HG02885 (cell line): ENCODE results near the gene WHAMM.
"Not testable (repeated sequence)": the region's sequence is repeated elsewhere in the genome, so short reads cannot be mapped to it uniquely, and the experiment has no call there.

Experiments used
- ATAC-seq: cut with Tn5 transposase; IDR thresholded peaks from one replicate; pipeline ENCODE4 v1.9.1; 2021; ENCODE audit warnings: mild to moderate bottlenecking; ENCODE audit not compliant: unreplicated experiment, poor library complexity

Gene WHAMM

GRCh38 chr15:82799183-82799841 lies 10.1 kb upstream of the WHAMM start:
- ATAC-seq = no peak

GRCh38 chr15:82802497-82802896 lies 6.9 kb upstream of the WHAMM start:
- ATAC-seq = no peak

GRCh38 chr15:82803793-82804574 lies 5.4 kb upstream of the WHAMM start:
- ATAC-seq = no peak

- ATAC-seq = no peak
Observed at GRCh38 chr15:82804575-82804949, 4.9 kb upstream of the WHAMM start.

GRCh38 chr15:82805994-82806406 lies 3.4 kb upstream of the WHAMM start, which contains the start of gene FSD2:
TSS of gene FSD2 (minus strand) at chr15:82806069. CDS start at chr15:82787390, 18,679 bp downstream.
- ATAC-seq = peak; percentile 39

- ATAC-seq = no peak
Observed at GRCh38 chr15:82807920-82808633, 1.4 kb upstream of the WHAMM start.

- ATAC-seq = no peak
Observed at GRCh38 chr15:82808634-82809041, 790 bp upstream of the WHAMM start.

- peak; percentile 30 for ATAC-seq
Observed at GRCh38 chr15:82810061-82810889, 847 bp downstream of the WHAMM start.

GRCh38 chr15:82810890-82811426 lies 1.5 kb downstream of the WHAMM start:
- ATAC-seq = no peak

- ATAC-seq = no peak
Observed at GRCh38 chr15:82812994-82813393, 3.6 kb downstream of the WHAMM start.

GRCh38 chr15:82820128-82820527 lies 10.7 kb downstream of the WHAMM start:
- no peak for ATAC-seq

- not testable (repeated sequence) for ATAC-seq
Observed at GRCh38 chr15:82821396-82821795, 12.0 kb downstream of the WHAMM start.

GRCh38 chr15:82821851-82822250 lies 12.4 kb downstream of the WHAMM start:
- ATAC-seq = not testable (repeated sequence)

- ATAC-seq = no peak
Observed at GRCh38 chr15:82823049-82823448, 13.6 kb downstream of the WHAMM start.

GRCh38 chr15:82828075-82828474 lies 18.6 kb downstream of the WHAMM start:
- no peak for ATAC-seq

- ATAC-seq = no peak
Observed at GRCh38 chr15:82829234-82829633, 19.8 kb downstream of the WHAMM start.

- no peak for ATAC-seq
Observed at GRCh38 chr15:82830427-82831173, 21.2 kb downstream of the WHAMM start.

GRCh38 chr15:82831894-82832600 lies 22.6 kb downstream of the WHAMM start:
- no peak for ATAC-seq
